Mucosa of descending colon (tissue), 3 donors: Measurements from ENCODE around the gene KIAA0319L. TPM values are rescaled to one million over a fixed set of nuclear protein-coding genes. Genes with fewer than 3 reads are reported as not detected.
A peak's percentile ranks its signal among the peaks of the same experiment; 100 is the strongest.

Experiments
- ATAC-seq: fragments of 200-7000 bp; cut with Tn5 transposase; one replicate; pipeline ENCODE4 v1.9.1; 2020; ENCODE audit warnings: mild to moderate bottlenecking, moderate library complexity
- DNase-seq, 3 donors: peaks; one replicate each; pipeline ENCODE4 v3.0.0-alpha.2; 2020
- H3K36me3 ChIP-seq: fragments of 200-600 bp; one replicate; pipeline ENCODE4 v1.8.0; 2021; ENCODE audit warnings: low read depth, mild to moderate bottlenecking
- H3K4me1 ChIP-seq: fragments of 200-600 bp; one replicate; pipeline ENCODE4 v1.8.0; 2021; ENCODE audit warnings: low read depth, mild to moderate bottlenecking
- H3K4me3 ChIP-seq: fragments of 200-600 bp; one replicate; pipeline ENCODE4 v1.8.0; 2021; ENCODE audit warnings: mild to moderate bottlenecking
- H3K9me3 ChIP-seq: fragments of 200-600 bp; one replicate; pipeline ENCODE4 v1.8.0; 2021; ENCODE audit warnings: mild to moderate bottlenecking
- intact Hi-C, 2 donors: fragments of 100-400 bp; cut with DNase I in 1 of 2; cut with micrococcal nuclease in 1 of 2; formaldehyde crosslinking; loops; one replicate each; pipeline versions ENCODE4 v1.11.0 to v1.11.1; 2022; cut with DNase I, micrococcal nuclease
- total RNA-seq, 3 donors: library from RNA; stranded (reverse); fragmentation: NEBNext Ultra II Directional in 2 of 3; extraction: Animal tissue kit (Norgen Biotek cat#: 25700) in 2 of 3; gene quantifications; one replicate each; pipeline versions ENCODE4 v1.2.1 to v1.2.4, GENCODE V29; 2021 to 2023
- TF ChIP-seq, protein P1 (sequence below): fragments of 200-600 bp; IDR thresholded peaks from one replicate; pipeline ENCODE4 v1.8.0; 2022; ENCODE audit warnings: antibody characterized with exemption, mild to moderate bottlenecking
- donor health status: DM: no; HTN: no; CAD: no; lungs with moderate emphysema.
- donor health status: DM: no; HTN: no; CAD: no.
- donor health status: DM: no; HTN: yes; CAD: no.

The KIAA0319L gene
- total RNA-seq, 3 donors from 2014 or later = 59.6 to 84.6 (median 75.7) TPM

DNA sequence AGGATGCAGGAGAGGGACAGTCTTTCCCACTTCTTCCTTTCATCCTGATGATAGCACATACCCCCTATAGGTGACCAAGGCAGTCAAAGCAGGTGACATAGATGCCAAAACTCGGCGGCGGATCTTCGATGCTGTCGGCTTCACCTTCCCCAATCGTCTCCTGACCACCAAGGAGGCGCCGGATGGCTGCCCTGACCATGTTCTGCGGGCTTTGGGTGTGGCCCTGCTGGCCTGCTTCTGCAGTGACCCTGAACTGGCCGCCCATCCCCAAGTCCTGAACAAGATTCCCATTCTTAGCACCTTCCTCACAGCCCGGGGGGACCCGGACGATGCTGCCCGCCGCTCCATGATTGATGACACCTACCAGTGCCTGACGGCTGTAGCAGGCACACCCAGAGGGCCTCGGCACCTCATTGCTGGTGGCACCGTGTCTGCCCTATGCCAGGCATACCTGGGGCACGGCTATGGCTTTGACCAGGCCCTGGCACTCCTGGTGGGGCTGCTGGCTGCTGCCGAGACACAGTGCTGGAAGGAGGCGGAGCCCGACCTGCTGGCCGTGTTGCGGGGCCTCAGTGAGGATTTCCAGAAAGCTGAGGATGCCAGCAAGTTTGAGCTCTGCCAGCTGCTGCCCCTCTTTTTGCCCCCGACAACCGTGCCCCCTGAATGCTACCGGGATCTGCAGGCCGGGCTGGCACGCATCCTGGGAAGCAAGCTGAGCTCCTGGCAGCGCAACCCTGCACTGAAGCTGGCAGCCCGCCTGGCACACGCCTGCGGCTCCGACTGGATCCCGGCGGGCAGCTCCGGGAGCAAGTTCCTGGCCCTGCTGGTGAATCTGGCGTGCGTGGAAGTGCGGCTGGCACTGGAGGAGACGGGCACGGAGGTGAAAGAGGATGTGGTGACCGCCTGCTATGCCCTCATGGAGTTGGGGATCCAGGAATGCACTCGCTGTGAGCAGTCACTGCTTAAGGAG lies 3.3 kb upstream of the KIAA0319L start:
- Histone ChIP-seq H3K4me1 (peaks cover 19% of the 10 kb centered on the region), H3K9me3 (no peaks in the 10 kb centered on the region), H3K4me3 (no peak overlapping the region), H3K36me3 (no peaks in the 10 kb centered on the region)
- TF ChIP-seq, protein P1, sequence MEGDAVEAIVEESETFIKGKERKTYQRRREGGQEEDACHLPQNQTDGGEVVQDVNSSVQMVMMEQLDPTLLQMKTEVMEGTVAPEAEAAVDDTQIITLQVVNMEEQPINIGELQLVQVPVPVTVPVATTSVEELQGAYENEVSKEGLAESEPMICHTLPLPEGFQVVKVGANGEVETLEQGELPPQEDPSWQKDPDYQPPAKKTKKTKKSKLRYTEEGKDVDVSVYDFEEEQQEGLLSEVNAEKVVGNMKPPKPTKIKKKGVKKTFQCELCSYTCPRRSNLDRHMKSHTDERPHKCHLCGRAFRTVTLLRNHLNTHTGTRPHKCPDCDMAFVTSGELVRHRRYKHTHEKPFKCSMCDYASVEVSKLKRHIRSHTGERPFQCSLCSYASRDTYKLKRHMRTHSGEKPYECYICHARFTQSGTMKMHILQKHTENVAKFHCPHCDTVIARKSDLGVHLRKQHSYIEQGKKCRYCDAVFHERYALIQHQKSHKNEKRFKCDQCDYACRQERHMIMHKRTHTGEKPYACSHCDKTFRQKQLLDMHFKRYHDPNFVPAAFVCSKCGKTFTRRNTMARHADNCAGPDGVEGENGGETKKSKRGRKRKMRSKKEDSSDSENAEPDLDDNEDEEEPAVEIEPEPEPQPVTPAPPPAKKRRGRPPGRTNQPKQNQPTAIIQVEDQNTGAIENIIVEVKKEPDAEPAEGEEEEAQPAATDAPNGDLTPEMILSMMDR = no peak
- DNase-seq (no peak), ATAC-seq (no peak)
- intact Hi-C loops = loop anchor here in 1 of 2 donors (10.0 kb wide), 1 partner anchor 214 kb away; no protein-coding TSS in a partner anchor

DNA sequence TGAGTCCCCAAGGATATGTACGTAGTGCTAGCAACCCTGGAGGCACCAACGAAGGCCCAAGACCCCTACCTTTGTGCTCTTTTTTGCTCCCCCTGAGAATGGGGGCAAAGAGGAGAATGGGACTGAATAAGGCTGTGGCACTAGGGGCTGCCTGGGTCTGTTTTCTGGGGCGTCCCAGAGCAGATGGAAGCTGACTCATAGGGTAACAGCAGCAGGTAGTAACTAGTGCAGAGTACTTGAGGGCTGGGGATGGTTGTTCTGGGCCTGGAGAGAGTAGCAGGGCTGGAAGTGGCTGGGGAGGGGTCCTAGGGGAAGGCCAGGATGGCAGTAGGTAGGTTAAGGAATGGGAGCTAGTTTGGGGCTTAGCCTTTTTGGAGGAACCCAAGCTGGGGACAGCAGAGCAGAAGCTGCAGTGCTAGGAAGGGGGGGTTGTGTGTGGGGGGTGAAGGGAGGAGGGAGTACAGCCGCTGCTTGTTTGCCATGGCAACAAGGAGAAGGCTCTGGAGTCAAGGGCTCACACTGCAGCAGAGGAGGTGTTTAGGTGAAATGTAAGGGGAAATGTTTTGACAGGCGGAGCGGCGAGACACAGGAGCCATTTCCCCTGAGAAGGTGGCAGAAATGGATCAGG lies 2.2 kb upstream of the KIAA0319L start:
- TF ChIP-seq, protein P1 = no peak
- intact Hi-C loops = no loop called here
- peaks cover 25% of the 10 kb centered on the region for H3K4me1 ChIP-seq

DNA sequence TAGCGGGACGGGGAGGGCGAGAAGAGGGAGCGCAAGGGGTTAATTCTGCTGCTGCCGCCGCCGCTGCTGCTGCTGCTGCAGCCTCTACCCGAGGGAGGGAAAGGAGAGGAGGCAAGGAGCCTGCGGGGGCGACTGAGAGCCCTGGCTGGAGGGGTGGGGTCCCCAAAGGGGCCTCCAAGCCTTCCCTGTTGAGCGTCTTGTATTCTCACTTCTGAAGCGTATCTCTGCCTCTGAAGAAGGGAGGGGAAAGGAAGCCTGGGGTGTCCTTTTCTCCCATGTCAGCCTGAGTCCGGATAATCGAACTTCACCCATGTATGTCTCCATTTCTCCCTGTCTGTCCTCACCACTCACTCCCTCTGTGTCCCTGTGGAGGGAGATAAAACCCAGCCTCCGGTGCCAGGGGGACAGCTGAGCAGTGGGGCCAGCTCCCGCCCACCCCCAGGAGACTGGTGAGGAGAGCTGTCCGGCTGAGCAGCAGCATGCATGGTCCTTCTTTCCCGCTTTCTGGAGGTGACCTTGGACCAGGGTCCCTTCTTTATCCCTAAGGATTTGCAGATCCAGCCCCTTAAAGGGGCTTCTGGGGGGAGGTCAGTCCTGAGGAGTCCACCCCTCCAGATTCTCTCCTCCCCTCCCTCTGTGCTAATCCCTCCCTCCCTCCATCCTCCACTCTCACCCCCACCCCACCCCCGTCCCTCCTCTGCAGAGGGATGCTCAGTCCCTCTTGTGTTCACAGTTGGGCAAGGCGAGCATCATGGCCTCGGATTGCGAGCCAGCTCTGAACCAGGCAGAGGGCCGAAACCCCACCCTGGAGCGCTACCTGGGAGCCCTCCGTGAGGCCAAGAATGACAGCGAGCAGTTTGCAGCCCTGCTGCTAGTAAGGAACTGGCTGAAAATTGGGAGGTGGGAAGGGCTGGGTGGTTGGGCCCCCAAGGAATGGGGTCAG lies 1.4 kb upstream of the KIAA0319L start:
- ATAC-seq (no peak), DNase-seq (no peak)
- TF ChIP-seq, protein P1 = no peak
- Histone ChIP-seq H3K36me3 (no peaks in the 10 kb centered on the region), H3K4me3 (peak overlapping the region; percentile 93), H3K4me1 (peaks cover 25% of the 10 kb centered on the region), H3K9me3 (no peaks in the 10 kb centered on the region)
- intact Hi-C loops = no loop called here

More for the DNA sequence above, 2.2 kb upstream of the KIAA0319L start:
- Histone ChIP-seq H3K4me3 (no peak overlapping the region), H3K9me3 (no peaks in the 10 kb centered on the region), H3K36me3 (no peaks in the 10 kb centered on the region)
- ATAC-seq = no peak
- no peak for DNase-seq

DNA sequence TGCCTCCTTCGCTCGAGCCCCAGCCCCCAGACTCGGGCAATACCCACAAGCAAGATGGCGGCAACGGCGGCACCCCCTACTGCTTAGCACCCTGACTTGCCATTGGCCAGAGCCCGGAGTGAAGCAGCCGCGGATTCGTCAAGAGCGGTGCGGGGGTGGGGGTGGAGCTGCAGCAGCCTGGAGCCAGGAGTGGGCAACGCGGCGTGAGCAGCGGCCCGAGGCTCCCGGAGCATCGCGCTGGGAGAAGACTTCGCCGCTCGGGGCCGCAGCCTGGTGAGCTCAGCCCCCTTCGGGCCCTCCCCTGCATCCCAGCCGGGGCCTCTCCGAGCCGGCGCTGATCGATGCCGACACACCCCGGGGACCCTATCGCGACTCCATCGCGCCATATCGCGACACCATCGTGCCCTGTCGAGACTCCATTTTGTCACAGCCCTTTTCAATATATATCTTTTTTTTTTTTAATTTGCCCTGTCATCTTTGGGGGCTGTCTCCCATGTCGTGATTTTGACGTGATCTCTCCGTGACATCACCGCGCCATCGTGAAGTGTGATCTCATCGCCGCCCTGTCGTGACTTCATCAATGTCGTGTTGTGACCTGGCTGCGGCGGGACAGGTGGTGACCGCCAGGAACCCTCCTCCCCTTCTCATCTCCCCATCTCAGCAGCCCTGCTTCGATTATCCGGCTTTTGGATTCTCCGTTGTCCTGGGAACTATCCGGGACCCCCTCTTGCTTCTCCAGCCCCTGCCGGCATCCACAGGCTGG lies 589 bp upstream of the KIAA0319L start, which contains the start of gene NCDN:
Gene NCDN (plus strand): TSS at position 189 of the 763 bp plus-strand sequence. CDS start 392 bp downstream, at position 581.
- ATAC-seq (peak; percentile 94), DNase-seq (peak; percentile 96 to 98 (median 97))
- Histone ChIP-seq H3K36me3 (no peaks in the 10 kb centered on the region), H3K9me3 (no peaks in the 10 kb centered on the region), H3K4me3 (peak within 1 kb of the TSS; percentile 93), H3K4me1 (peaks cover 25% of the 10 kb centered on the region)
- intact Hi-C loops = no loop called here
- TF ChIP-seq, protein P1 = no peak
